Stimulated activated naive CD8-positive, alpha-beta T cell treated with anti-CD3 and anti-CD28 coated beads, Interleukin-15, Interleukin-2, amounts not matched to agents 100 U/mL and 50 U/mL, for 24 hours (primary cell): ENCODE data around the gene PGA3.
"Not testable (repeated sequence)": the region's sequence is repeated elsewhere in the genome, so short reads cannot be mapped to it uniquely, and the experiment has no call there.

ENCODE experiments used
- ATAC-seq: fragments of 150-1000 bp; cut with Tn5 transposase; one replicate; pipeline ENCODE4 v1.10.0; 2021
- DNase-seq: peaks from one replicate; pipeline ENCODE4 v3.0.0; 2021

PGA3 gene

GRCh38 chr11:61202950-61203746, at the start of gene PGA3:
Gene PGA3 (plus strand): TSS chr11:61203515. CDS start chr11:61203565, 50 bp downstream.
- ATAC-seq, DNase-seq: not testable (repeated sequence)

GRCh38 chr11:61153593-61154095, 49.7 kb upstream of the PGA3 start:
- ATAC-seq: no peak
- DNase-seq: no peak

GRCh38 chr11:61154528-61154927, 48.8 kb upstream of the PGA3 start:
- ATAC-seq (no peak), DNase-seq (no peak)

GRCh38 chr11:61155312-61155711, 48.0 kb upstream of the PGA3 start:
- ATAC-seq (no peak), DNase-seq (no peak)

GRCh38 chr11:61155741-61156140, 47.6 kb upstream of the PGA3 start:
- ATAC-seq (no peak), DNase-seq (no peak)

- ATAC-seq (no peak), DNase-seq (no peak)
These were observed 45.6 kb upstream of the PGA3 start for GRCh38 chr11:61157743-61158142.

- DNase-seq: no peak
- ATAC-seq: no peak
These were observed 44.5 kb upstream of the PGA3 start for GRCh38 chr11:61158691-61159381.

GRCh38 chr11:61160487-61161189, 42.7 kb upstream of the PGA3 start:
- ATAC-seq: no peak
- DNase-seq: no peak

GRCh38 chr11:61161190-61162091, 41.9 kb upstream of the PGA3 start, which contains the start of gene VPS37C:
Gene VPS37C (minus strand): TSS chr11:61161426. CDS start chr11:61138829, 22,597 bp downstream.
- DNase-seq (peak; percentile 97), ATAC-seq (peak; percentile 82)

- DNase-seq: peak; percentile 31
These were observed 41.0 kb upstream of the PGA3 start for GRCh38 chr11:61162092-61162941.

GRCh38 chr11:61163021-61163420, 40.3 kb upstream of the PGA3 start:
- DNase-seq: no peak
- ATAC-seq: no peak

More at GRCh38 chr11:61162092-61162941, 41.0 kb upstream of the PGA3 start:
- ATAC-seq: no peak

GRCh38 chr11:61163714-61164605, 39.4 kb upstream of the PGA3 start:
- ATAC-seq: peak; percentile 1
- DNase-seq: peak; percentile 37

- DNase-seq (no peak), ATAC-seq (no peak)
These were observed 38.5 kb upstream of the PGA3 start for GRCh38 chr11:61164606-61165424.

GRCh38 chr11:61165785-61166184, 37.5 kb upstream of the PGA3 start:
- not testable (repeated sequence) for ATAC-seq, DNase-seq

GRCh38 chr11:61166331-61166730, 37.0 kb upstream of the PGA3 start:
- not testable (repeated sequence) for ATAC-seq, DNase-seq

GRCh38 chr11:61168042-61168688, 35.1 kb upstream of the PGA3 start:
- no peak for DNase-seq
- ATAC-seq: no peak

- ATAC-seq (no peak), DNase-seq (no peak)
These were observed 34.5 kb upstream of the PGA3 start for GRCh38 chr11:61168800-61169199.

GRCh38 chr11:61170566-61170965, 32.7 kb upstream of the PGA3 start:
- ATAC-seq (no peak), DNase-seq (no peak)
